HG03558 (cell line): ENCODE measurements around the gene SPAG16.

Experiments
- ATAC-seq: cut with Tn5 transposase; IDR thresholded peaks from one replicate; pipeline ENCODE4 v1.9.1; 2021; ENCODE audit warnings: moderate number of reproducible peaks; ENCODE audit not compliant: unreplicated experiment; ENCODE audit errors: extremely low read depth

SPAG16 gene

GRCh38 chr2:214126135-214126534, 841.9 kb downstream of the SPAG16 start:
- ATAC-seq, result no peak

GRCh38 chr2:214127170-214127569, 842.9 kb downstream of the SPAG16 start:
- ATAC-seq, result no peak

GRCh38 chr2:214127571-214127970, 843.3 kb downstream of the SPAG16 start:
- no peak for ATAC-seq

- no peak for ATAC-seq
Observed at GRCh38 chr2:214128040-214128439, 843.8 kb downstream of the SPAG16 start.

GRCh38 chr2:214130114-214130513, 845.9 kb downstream of the SPAG16 start:
- no peak for ATAC-seq

GRCh38 chr2:214135966-214136365, 851.7 kb downstream of the SPAG16 start:
- no peak for ATAC-seq

GRCh38 chr2:214138779-214139178, 854.5 kb downstream of the SPAG16 start:
- no peak for ATAC-seq

GRCh38 chr2:214139630-214140284, 855.5 kb downstream of the SPAG16 start:
- ATAC-seq, result no peak

GRCh38 chr2:214156971-214157370, 872.7 kb downstream of the SPAG16 start:
- no peak for ATAC-seq

- ATAC-seq, result no peak
Observed at GRCh38 chr2:214158851-214159250, 874.6 kb downstream of the SPAG16 start.

GRCh38 chr2:214169281-214169680, 885.0 kb downstream of the SPAG16 start:
- ATAC-seq, result no peak

GRCh38 chr2:214169736-214170135, 885.5 kb downstream of the SPAG16 start:
- no peak for ATAC-seq

- no peak for ATAC-seq
Observed at GRCh38 chr2:214174563-214174962, 890.3 kb downstream of the SPAG16 start.

GRCh38 chr2:214180071-214180470, 895.8 kb downstream of the SPAG16 start:
- no peak for ATAC-seq

GRCh38 chr2:214180686-214181085, 896.4 kb downstream of the SPAG16 start:
- no peak for ATAC-seq

- ATAC-seq, result no peak
Observed at GRCh38 chr2:214184461-214184860, 900.2 kb downstream of the SPAG16 start.

GRCh38 chr2:214185546-214185945, 901.3 kb downstream of the SPAG16 start:
- no peak for ATAC-seq

- ATAC-seq, result no peak
Observed at GRCh38 chr2:214192711-214193110, 908.4 kb downstream of the SPAG16 start.

- no peak for ATAC-seq
Observed at GRCh38 chr2:214193943-214194342, 909.7 kb downstream of the SPAG16 start.

GRCh38 chr2:214196260-214196659, 912.0 kb downstream of the SPAG16 start:
- no peak for ATAC-seq

GRCh38 chr2:214201892-214202291, 917.6 kb downstream of the SPAG16 start:
- ATAC-seq, result no peak

GRCh38 chr2:214203214-214203613, 919.0 kb downstream of the SPAG16 start:
- no peak for ATAC-seq
